GM12878 (cell line): Measurements from ENCODE around the gene MMD2. TPM values are rescaled to one million over a fixed set of nuclear protein-coding genes. Genes with fewer than 3 reads are reported as not detected.

ENCODE experiments used
- E2F8 ChIP-seq: fragments of 450-650 bp; IDR thresholded peaks from 2 replicates; pipeline ENCODE4 v1.6.1; 2018; ENCODE audit warnings: mild to moderate bottlenecking, low read depth, moderate library complexity; ENCODE audit not compliant: partially characterized antibody
- MXI1 ChIP-seq: fragments of 150-350 bp; IDR thresholded peaks from 2 replicates; pipeline ENCODE4 v1.6.1; 2011; ENCODE audit warnings: low read depth, mild to moderate bottlenecking, inconsistent platforms, low read length, improper control_type of control experiment
- PKNOX1 ChIP-seq: fragments of 450-650 bp; IDR thresholded peaks from 2 replicates; pipeline ENCODE4 v1.6.1; 2016; ENCODE audit warnings: mild to moderate bottlenecking
- SMARCA5 ChIP-seq: fragments of 450-650 bp; IDR thresholded peaks from 2 replicates; pipeline ENCODE4 v1.6.1; 2017; ENCODE audit warnings: mild to moderate bottlenecking
- TCF7 ChIP-seq: IDR thresholded peaks from 2 replicates; pipeline ENCODE4 v1.6.1; 2014; ENCODE audit warnings: antibody characterized with exemption, borderline replicate concordance
- ZNF687 ChIP-seq: fragments of 450-650 bp; IDR thresholded peaks from 2 replicates; pipeline ENCODE4 v1.6.1; 2017; ENCODE audit warnings: mild to moderate bottlenecking, moderate library complexity
- polyA plus RNA-seq, 11 experiments: library from polyadenylated mRNA; depleted of rRNA in 4 of 11; unstranded in 6 of 11; stranded (reverse) in 5 of 11; fragments of >200 nt; fragmentation: Nextera tagmentation in 4 of 11; fragmentation: Illumina TruSeq in 1 of 11; extraction: Ambion mirVana in 4 of 11; extraction: Trizol in 1 of 11; gene quantifications; 1 replicate in 1 of 11; 2 replicates in 10 of 11; pipeline versions ENCODE4 v1.2.1 to v1.2.3, GENCODE V29; 2011 to 2016; ENCODE audit warnings: inconsistent platforms in 2 of 11, missing spikeins in 2 of 11, low read depth in 1 of 11
- total RNA-seq, 4 experiments: library from RNA; depleted of rRNA in 3 of 4; stranded (reverse); fragments of >200 nt in 3 of 4; fragmentation: Illumina TruSeq in 1 of 4; extraction: Trizol in 1 of 4; gene quantifications; 2 replicates each; pipeline versions ENCODE4 v1.2.1 to v1.2.3, GENCODE V29; 2013 to 2021

MMD2 gene
- total and polyA plus RNA-seq, 10 of the 15 experiments (the other 5 are each of a cell fraction or from before 2014, with no cell fraction given), result not detected

GRCh38 chr7:4886671-4887070 is 72.3 kb downstream of the MMD2 start (continued):
- TF ChIP-seq PKNOX1 (no peak), MXI1 (no peak), TCF7 (no peak), SMARCA5 (no peak), E2F8 (no peak), ZNF687 (no peak)
